ENCODE results near the gene CTNS. TPM values are rescaled to one million over a fixed set of nuclear protein-coding genes. Genes with fewer than 3 reads are reported as not detected.

CTNS gene
- polyA plus RNA-seq, 1 donor from 2014 or later: 13.0 TPM

DNA sequence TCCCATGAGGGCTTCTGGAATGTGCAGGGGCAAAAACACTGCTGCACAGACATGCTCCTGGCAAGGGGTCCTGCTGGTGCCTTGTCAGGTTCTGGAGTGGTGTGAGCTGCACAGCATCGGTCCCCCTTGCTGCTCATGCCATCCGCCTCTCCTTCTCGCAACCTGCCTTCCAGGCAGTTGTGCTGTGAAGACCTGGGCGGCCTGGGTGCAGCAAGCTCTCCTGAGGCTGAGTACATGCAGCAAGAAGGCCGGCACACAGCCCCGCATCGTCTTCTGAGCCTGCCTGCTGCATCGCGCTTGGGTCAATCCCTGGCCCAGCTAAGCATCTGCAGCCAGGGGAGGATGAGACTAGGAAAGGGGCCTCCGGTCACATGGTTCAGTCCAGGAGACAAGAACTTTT lies 26.9 kb upstream of the CTNS start:
- peaks cover 3% of the 10 kb centered on the region for H3K36me3 Mint-ChIP-seq
- no peak overlapping the region for H3K27ac Mint-ChIP-seq
- H3K9me3 Mint-ChIP-seq: no peaks in the 10 kb centered on the region
- H3K4me1 Mint-ChIP-seq: peaks cover 0 to 2% (median 0%) of the 10 kb centered on the region in 3 donors
- no peak overlapping the region for H3K4me3 Mint-ChIP-seq
- no peaks in the 10 kb centered on the region for H3K27me3 Mint-ChIP-seq

DNA sequence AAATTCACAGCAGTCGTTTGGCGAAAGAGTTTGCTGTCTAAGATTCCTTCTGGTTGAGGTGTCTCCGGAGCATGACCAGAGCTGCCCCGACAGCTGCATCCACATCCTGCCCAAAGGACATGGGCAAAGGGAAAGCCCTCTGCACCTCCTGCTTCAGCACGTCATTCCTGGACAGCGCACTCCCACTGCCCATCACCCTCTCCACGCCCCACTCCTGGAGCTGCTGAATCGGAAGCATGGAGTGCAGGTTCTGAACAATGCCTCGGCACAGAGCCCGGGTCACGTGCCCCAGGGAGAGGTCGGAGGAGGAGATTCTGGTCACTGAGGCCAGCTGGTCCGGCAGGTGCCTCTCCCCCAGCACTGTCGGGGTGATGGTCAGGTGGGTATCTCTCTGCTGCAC lies 26.0 kb upstream of the CTNS start:
- Mint-ChIP-seq H3K27ac (no peak overlapping the region), H3K4me3 (no peak overlapping the region), H3K4me1 (peaks cover 0 to 2% (median 0%) of the 10 kb centered on the region in 3 donors), H3K27me3 (no peaks in the 10 kb centered on the region), H3K36me3 (peaks cover 2% of the 10 kb centered on the region), H3K9me3 (no peaks in the 10 kb centered on the region)

- Mint-ChIP-seq H3K27ac (peak overlapping the region in 1 of 3 donors; percentile 63), H3K27me3 (no peaks in the 10 kb centered on the region), H3K9me3 (no peaks in the 10 kb centered on the region), H3K4me3 (no peak overlapping the region), H3K36me3 (peaks cover 8% of the 10 kb centered on the region), H3K4me1 (peaks cover 0 to 2% (median 0%) of the 10 kb centered on the region in 3 donors)
Measured at GRCh38 chr17:3613124-3613523, 23.4 kb upstream of the CTNS start.

GRCh38 chr17:3615160-3615870 lies 21.2 kb upstream of the CTNS start:
- peaks cover 0 to 2% (median 0%) of the 10 kb centered on the region in 3 donors for H3K4me1 Mint-ChIP-seq
- H3K9me3 Mint-ChIP-seq: no peaks in the 10 kb centered on the region
- no peak overlapping the region for H3K27ac Mint-ChIP-seq
- no peaks in the 10 kb centered on the region for H3K27me3 Mint-ChIP-seq
- H3K36me3 Mint-ChIP-seq: peaks cover 11% of the 10 kb centered on the region
- no peak overlapping the region for H3K4me3 Mint-ChIP-seq

GRCh38 chr17:3621146-3621720 lies 15.3 kb upstream of the CTNS start:
- Mint-ChIP-seq H3K27me3 (no peaks in the 10 kb centered on the region), H3K27ac (no peak overlapping the region), H3K36me3 (peaks cover 13% of the 10 kb centered on the region), H3K4me1 (peaks cover 0 to 2% (median 0%) of the 10 kb centered on the region in 3 donors), H3K9me3 (no peaks in the 10 kb centered on the region), H3K4me3 (no peak overlapping the region)

- peaks cover 6% of the 10 kb centered on the region for H3K36me3 Mint-ChIP-seq
- H3K27ac Mint-ChIP-seq: no peak overlapping the region
- H3K4me3 Mint-ChIP-seq: no peak overlapping the region
- no peaks in the 10 kb centered on the region for H3K9me3 Mint-ChIP-seq
- H3K27me3 Mint-ChIP-seq: no peaks in the 10 kb centered on the region
- peaks cover 0 to 6% (median 0%) of the 10 kb centered on the region in 3 donors for H3K4me1 Mint-ChIP-seq
Measured at GRCh38 chr17:3622977-3623594, 13.5 kb upstream of the CTNS start.

- no peaks in the 10 kb centered on the region for H3K9me3 Mint-ChIP-seq
- H3K27me3 Mint-ChIP-seq: no peaks in the 10 kb centered on the region
- H3K27ac Mint-ChIP-seq: no peak overlapping the region
- H3K4me1 Mint-ChIP-seq: peaks cover 0 to 6% (median 0%) of the 10 kb centered on the region in 3 donors
- peaks cover 3% of the 10 kb centered on the region for H3K36me3 Mint-ChIP-seq
- no peak overlapping the region for H3K4me3 Mint-ChIP-seq
Measured at GRCh38 chr17:3626831-3627768, 9.5 kb upstream of the CTNS start.

DNA sequence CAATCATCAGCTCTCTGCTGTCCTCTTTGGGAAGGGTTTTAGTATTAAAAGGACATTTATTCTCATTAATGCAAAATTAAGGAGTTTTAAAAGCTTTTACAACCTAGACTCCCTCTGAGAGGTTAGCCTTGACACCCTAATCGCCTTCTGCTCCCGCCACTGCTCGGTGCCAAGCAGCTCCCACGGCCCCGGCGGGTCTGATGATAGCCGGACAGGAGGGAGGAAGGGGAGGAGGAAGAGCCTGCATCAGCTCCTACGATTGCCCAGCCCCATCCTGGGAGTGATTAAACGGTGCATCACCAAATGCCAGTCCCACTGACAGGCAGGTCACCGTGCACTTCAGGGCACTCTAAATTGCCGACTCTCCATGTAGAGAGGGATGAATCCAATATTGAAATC lies 8.8 kb upstream of the CTNS start:
- Mint-ChIP-seq H3K27me3 (no peaks in the 10 kb centered on the region), H3K9me3 (no peaks in the 10 kb centered on the region), H3K4me1 (peaks cover 0 to 6% (median 0%) of the 10 kb centered on the region in 3 donors), H3K4me3 (no peak overlapping the region), H3K27ac (no peak overlapping the region), H3K36me3 (peaks cover 3% of the 10 kb centered on the region)

DNA sequence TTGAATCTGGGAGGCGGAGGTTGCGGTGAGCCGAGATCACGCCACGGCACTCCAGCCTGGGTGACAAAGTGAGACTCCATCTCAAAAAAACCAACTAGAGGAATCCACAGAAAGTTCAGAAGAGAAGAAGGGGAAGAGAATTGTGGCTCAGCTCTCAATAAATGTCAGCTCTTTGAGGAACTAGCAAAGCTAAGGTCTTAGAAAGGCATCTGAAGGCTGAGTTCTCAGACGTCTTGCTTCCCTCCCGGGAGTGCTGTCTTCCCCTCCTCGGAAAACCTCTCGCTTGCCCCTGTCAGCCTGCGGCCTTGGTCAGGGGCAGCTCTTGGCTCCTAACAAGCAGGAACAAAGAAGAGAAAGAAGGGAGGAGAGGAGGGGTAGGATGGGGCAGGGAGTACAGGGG lies 5.8 kb upstream of the CTNS start:
- no peak overlapping the region for H3K27ac Mint-ChIP-seq
- H3K4me3 Mint-ChIP-seq: no peak overlapping the region
- H3K27me3 Mint-ChIP-seq: no peaks in the 10 kb centered on the region
- H3K36me3 Mint-ChIP-seq: peaks cover 1% of the 10 kb centered on the region
- peaks cover 0 to 9% (median 5%) of the 10 kb centered on the region in 3 donors for H3K4me1 Mint-ChIP-seq
- no peaks in the 10 kb centered on the region for H3K9me3 Mint-ChIP-seq

DNA sequence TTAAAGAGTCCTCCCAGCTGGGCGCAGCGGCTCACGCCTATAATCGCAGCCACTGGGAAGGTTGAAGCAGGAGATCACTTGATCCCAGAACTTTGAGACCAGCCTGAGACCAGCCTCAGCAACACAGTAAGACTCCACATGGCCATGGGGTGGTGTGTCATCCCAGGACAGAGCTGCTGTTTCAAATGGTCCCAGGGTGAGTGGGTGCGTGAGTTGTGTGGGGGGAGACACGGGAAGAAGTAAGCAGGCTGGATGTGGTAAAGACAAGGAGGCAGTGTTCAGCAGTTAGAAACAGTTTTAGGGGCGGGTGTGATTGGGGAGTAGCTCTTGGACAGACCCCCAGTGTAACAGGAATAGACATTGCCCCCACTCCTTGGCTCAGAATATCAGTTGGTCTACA lies 4.3 kb upstream of the CTNS start:
- no peaks in the 10 kb centered on the region for H3K9me3 Mint-ChIP-seq
- peaks cover 4 to 10% (median 7%) of the 10 kb centered on the region in 3 donors for H3K4me1 Mint-ChIP-seq
- H3K27ac Mint-ChIP-seq: no peak overlapping the region
- peaks cover 1% of the 10 kb centered on the region for H3K36me3 Mint-ChIP-seq
- H3K4me3 Mint-ChIP-seq: peak overlapping the region in 2 of 4 donors; percentile 18 to 21
- no peaks in the 10 kb centered on the region for H3K27me3 Mint-ChIP-seq

GRCh38 chr17:3635474-3636153 lies 946 bp upstream of the CTNS start:
- Mint-ChIP-seq H3K27ac (peak overlapping the region in 2 of 3 donors; percentile 86 to 97), H3K4me3 (peak overlapping the region; percentile 96 to 100 (median 97)), H3K4me1 (peaks cover 9 to 16% (median 13%) of the 10 kb centered on the region in 3 donors), H3K9me3 (no peaks in the 10 kb centered on the region), H3K36me3 (peaks cover 3% of the 10 kb centered on the region), H3K27me3 (no peaks in the 10 kb centered on the region)

DNA sequence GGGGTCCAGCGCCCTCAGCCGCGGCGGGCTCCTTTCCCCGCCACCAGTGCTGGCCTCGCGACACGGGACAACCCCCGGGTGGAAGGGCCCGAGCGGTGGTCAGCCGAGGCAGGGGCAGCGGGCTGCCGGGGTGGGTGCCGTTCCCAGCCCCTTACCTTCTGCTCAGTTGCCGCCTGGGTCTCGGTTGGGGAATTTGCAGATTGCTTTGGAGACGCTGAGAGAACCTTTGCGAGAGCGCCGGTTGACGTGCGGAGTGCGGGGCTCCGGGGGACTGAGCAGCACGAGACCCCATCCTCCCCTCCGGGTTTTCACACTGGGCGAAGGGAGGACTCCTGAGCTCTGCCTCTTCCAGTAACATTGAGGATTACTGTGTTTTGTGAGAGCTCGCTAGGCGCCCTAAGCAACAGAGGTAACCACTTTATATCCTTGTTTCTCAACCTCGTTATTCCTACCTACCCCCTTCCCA lies 381 bp downstream of the CTNS start:
- Mint-ChIP-seq H3K4me1 (peaks cover 9 to 16% (median 13%) of the 10 kb centered on the region in 3 donors), H3K27ac (peak overlapping the region; percentile 97 to 100 (median 99)), H3K4me3 (peak overlapping the region; percentile 92 to 100 (median 97)), H3K27me3 (no peaks in the 10 kb centered on the region), H3K9me3 (no peaks in the 10 kb centered on the region), H3K36me3 (peaks cover 3% of the 10 kb centered on the region)

DNA sequence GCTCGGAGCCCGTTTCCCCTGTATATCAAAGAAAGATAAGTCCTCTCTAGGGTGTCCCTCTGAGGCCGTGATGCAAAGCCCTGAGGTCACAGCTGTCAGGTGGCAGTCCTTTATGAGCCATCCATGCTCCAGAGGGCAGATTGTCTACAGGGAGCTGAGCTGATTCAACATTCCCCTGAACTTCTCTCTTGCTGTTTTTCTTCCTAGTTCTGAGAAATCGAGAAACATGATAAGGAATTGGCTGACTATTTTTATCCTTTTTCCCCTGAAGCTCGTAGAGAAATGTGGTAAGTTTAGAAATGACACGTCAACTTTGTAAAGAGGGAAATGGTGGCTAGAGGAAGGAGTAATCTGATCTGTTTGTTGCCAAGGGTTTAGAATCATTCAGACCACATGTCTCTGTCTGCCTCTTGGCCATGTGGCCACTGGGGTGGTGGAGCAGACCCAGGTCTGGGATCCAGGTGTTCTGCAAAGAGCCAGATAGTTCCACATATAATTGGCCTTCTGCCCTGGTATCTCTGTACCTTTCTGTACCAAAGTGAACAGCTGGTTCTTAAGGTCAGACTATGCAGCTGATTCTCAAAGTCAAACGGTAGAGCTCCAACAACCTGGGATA lies 3.5 kb downstream of the CTNS start:
- Mint-ChIP-seq H3K4me1 (peaks cover 10 to 12% (median 12%) of the 10 kb centered on the region in 3 donors), H3K27me3 (no peaks in the 10 kb centered on the region), H3K36me3 (peaks cover 3% of the 10 kb centered on the region), H3K4me3 (peak overlapping the region in 2 of 4 donors; percentile 25 to 80), H3K27ac (peak overlapping the region in 1 of 3 donors; percentile 28), H3K9me3 (no peaks in the 10 kb centered on the region)

- H3K27me3 Mint-ChIP-seq: no peaks in the 10 kb centered on the region
- peak overlapping the region in 1 of 3 donors; percentile 35 for H3K27ac Mint-ChIP-seq
- no peaks in the 10 kb centered on the region for H3K9me3 Mint-ChIP-seq
- peak overlapping the region in 1 of 4 donors; percentile 80 for H3K4me3 Mint-ChIP-seq
- peaks cover 3% of the 10 kb centered on the region for H3K36me3 Mint-ChIP-seq
- H3K4me1 Mint-ChIP-seq: peaks cover 19 to 20% (median 19%) of the 10 kb centered on the region in 3 donors
Measured at GRCh38 chr17:3641014-3641413, 4.5 kb downstream of the CTNS start.
